HG03439 (cell line): ENCODE results near the gene RBL1.
"Not testable (repeated sequence)": the region's sequence is repeated elsewhere in the genome, so short reads cannot be mapped to it uniquely, and the experiment has no call there.

Experiments
- ATAC-seq: cut with Tn5 transposase; IDR thresholded peaks from one replicate; pipeline ENCODE4 v1.9.1; 2021; ENCODE audit warnings: mild to moderate bottlenecking, moderate library complexity; ENCODE audit not compliant: unreplicated experiment

RBL1 gene

GRCh38 chr20:37095599-37096414 is at the start of gene RBL1:
Gene RBL1 (minus strand): TSS chr20:37095997. CDS start chr20:37095928, 69 bp downstream.
- ATAC-seq: peak; percentile 76

- no peak for ATAC-seq
Measured at GRCh38 chr20:37144856-37145404, 49.1 kb upstream of the RBL1 start.

GRCh38 chr20:37142708-37143107 is 46.9 kb upstream of the RBL1 start:
- ATAC-seq: no peak

- ATAC-seq: no peak
Measured at GRCh38 chr20:37137547-37137946, 41.8 kb upstream of the RBL1 start.

GRCh38 chr20:37133952-37134351 is 38.2 kb upstream of the RBL1 start:
- ATAC-seq: no peak

- ATAC-seq: no peak
Measured at GRCh38 chr20:37131486-37131885, 35.7 kb upstream of the RBL1 start.

- no peak for ATAC-seq
Measured at GRCh38 chr20:37128803-37129202, 33.0 kb upstream of the RBL1 start.

GRCh38 chr20:37126290-37126689 is 30.5 kb upstream of the RBL1 start:
- not testable (repeated sequence) for ATAC-seq

- ATAC-seq: no peak
Measured at GRCh38 chr20:37123441-37123840, 27.6 kb upstream of the RBL1 start.

- ATAC-seq: no peak
Measured at GRCh38 chr20:37120497-37120896, 24.7 kb upstream of the RBL1 start.

GRCh38 chr20:37119356-37120036 is 23.7 kb upstream of the RBL1 start:
- no peak for ATAC-seq

GRCh38 chr20:37114012-37114411 is 18.2 kb upstream of the RBL1 start:
- no peak for ATAC-seq

- ATAC-seq: no peak
Measured at GRCh38 chr20:37111926-37112455, 16.2 kb upstream of the RBL1 start.

- no peak for ATAC-seq
Measured at GRCh38 chr20:37108676-37109075, 12.9 kb upstream of the RBL1 start.

- ATAC-seq: no peak
Measured at GRCh38 chr20:37102571-37102970, 6.8 kb upstream of the RBL1 start.

GRCh38 chr20:37096415-37097041 is 731 bp upstream of the RBL1 start:
- ATAC-seq: no peak

- peak; percentile 26 for ATAC-seq
Measured at GRCh38 chr20:37095108-37095598, 644 bp downstream of the RBL1 start.

GRCh38 chr20:37090407-37090806 is 5.4 kb downstream of the RBL1 start:
- no peak for ATAC-seq

- no peak for ATAC-seq
Measured at GRCh38 chr20:37081717-37082289, 14.0 kb downstream of the RBL1 start.

GRCh38 chr20:37077009-37077408 is 18.8 kb downstream of the RBL1 start:
- no peak for ATAC-seq
